Central memory CD4-positive, alpha-beta T cell (primary cell): ENCODE data around the gene E2F4.

ENCODE experiments used
- DNase-seq: peaks from one replicate; pipeline ENCODE4 v3.0.0; 2022
- total RNA-seq, 3 experiments: gene quantifications; one replicate each; lab custom pipeline; 2026; lab: John Stamatoyannopoulos, UW

Gene E2F4
- total RNA-seq: 67.9 to 235 (median 118) reads per million in 3 experiments

DNA sequence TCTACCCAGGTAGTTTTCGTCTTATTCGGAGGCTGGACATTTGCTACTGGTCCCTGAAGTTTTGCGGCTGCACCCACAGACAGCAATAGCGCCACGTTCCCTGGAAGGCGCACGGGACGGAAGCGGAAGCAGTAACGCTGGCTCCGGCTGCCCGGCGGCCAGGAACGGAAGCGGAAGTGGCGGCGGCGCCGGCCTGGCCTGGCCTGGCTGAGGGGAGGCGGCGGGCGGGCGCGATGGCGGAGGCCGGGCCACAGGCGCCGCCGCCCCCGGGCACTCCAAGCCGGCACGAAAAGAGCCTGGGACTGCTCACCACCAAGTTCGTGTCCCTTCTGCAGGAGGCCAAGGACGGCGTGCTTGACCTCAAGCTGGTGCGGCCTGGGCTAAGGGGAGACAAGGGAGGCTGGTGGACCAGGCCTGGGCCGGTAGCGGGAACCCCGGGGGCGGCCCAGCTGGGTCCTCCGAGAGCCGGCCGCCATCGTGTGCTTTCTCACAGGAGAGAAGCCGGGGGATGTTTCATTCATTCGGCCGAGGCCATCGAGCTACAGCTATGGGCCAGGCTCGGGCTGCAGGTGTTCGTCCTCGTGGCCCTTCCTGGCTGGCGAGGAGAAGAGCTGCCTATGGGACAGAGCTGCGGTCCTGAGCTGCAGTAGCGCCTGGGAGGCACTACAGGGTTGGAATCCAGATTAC lies at the start of gene E2F4:
Gene E2F4, plus strand, starts transcription at position 161 of the 687 bp plus-strand sequence. Its CDS starts 73 bp downstream, at position 234.
- DNase-seq: peak; percentile 82

- DNase-seq: no peak
Observed at GRCh38 chr16:67142342-67142741, 49.6 kb upstream of the E2F4 start.

DNA sequence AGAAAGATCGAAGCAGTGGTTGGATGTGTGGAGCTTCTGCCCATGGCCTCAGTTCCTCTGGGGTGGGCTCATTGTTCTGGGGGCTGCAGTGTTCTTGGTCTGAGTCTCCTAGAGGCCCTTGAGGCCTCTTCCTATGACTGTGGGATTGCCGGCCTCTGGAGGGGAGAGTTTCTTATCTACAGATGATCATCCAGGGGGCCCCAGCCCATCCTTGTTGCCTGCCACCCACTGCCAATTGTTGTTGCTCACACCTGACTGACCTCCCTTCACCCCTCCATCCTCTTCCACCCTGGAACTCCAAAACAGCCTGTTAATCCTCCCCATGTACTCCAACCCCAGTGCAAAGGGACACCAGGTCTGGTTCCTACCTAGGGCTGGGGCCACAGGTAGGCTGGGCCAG lies 47.0 kb upstream of the E2F4 start:
- no peak for DNase-seq

GRCh38 chr16:67145746-67146145 lies 46.2 kb upstream of the E2F4 start:
- DNase-seq: no peak

GRCh38 chr16:67146523-67147357 lies 45.2 kb upstream of the E2F4 start:
- no peak for DNase-seq

DNA sequence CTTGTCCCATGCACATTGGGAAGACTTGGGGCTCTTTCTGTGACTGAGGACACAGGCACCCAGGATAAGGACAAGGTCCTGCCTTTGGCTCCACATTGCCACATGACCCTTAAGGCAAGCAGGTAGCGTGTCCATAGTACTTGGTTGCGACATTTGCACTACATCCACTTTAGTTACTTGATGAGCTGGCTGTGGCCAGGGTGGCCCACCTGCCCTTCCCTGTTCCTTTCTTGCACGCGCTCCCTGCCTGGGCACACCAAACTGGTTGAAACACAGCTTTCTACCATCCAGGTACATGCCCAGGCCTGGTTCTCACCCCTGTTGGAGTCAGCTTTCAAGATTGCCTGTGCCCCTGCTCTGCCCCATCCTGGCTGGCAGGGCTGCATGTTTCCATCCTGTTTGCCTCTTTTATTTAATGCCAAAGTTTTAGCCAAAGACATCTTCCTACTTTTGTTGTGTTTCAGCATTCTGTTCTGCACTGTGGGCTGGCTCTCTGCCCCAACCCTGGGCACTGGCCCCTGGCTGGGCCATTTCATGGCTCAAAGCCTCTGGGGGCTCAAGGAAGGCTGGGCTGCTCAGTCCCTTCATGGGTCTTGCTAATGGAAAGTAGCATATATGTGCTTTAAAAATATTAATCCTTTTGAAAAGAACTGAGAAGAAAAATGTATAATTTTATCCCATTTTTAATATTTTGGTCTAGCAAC lies 44.4 kb upstream of the E2F4 start:
- no peak for DNase-seq

DNA sequence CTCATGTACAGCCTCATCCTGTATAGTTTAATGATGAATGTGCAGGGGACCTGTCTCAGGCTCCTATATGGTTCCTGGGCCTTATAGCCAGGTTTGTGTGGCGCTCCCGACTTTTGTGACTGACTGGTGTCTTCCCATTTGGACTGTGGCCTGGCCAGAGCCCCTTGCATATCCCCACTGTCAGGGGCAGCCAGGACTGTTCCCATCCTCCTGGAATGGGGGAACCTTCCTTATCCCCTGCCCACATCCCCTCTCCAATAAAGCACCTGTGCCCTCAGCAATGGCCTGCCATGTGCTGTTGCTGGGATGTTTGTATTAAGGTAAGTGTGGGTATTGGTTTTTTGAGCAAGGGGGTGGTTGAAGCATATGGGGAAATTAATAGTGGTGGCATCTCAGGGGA lies 43.7 kb upstream of the E2F4 start:
- DNase-seq: no peak

DNA sequence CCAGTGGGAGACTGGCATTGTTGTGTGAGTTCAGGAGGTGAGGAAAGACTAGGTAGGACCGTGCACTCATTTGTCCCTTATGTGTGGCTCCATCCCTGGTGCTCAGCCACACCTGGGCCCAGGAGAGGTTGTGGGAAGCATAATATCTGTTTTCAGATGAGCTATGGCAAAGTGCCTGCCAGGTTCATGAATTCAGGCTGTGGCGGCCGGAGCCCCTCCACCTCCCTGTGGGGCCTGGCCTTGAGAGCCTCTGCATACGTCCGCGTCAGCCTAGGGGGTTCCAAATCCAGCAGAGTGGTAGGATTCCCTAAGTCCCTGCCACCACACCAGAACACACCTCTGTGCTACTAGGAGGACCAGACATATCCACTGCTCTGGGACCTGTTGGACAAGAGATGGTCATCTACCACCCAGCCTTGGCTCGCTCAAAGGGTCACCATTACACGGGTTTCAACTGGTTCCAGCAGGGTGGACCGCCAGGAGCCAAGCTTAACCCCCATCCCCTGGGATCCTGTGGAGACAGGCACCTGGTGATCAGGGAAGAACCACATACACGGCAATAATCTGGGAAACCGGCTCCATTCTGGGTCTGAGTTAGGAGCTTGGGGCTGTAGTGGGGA lies 43.2 kb upstream of the E2F4 start:
- no peak for DNase-seq

DNA sequence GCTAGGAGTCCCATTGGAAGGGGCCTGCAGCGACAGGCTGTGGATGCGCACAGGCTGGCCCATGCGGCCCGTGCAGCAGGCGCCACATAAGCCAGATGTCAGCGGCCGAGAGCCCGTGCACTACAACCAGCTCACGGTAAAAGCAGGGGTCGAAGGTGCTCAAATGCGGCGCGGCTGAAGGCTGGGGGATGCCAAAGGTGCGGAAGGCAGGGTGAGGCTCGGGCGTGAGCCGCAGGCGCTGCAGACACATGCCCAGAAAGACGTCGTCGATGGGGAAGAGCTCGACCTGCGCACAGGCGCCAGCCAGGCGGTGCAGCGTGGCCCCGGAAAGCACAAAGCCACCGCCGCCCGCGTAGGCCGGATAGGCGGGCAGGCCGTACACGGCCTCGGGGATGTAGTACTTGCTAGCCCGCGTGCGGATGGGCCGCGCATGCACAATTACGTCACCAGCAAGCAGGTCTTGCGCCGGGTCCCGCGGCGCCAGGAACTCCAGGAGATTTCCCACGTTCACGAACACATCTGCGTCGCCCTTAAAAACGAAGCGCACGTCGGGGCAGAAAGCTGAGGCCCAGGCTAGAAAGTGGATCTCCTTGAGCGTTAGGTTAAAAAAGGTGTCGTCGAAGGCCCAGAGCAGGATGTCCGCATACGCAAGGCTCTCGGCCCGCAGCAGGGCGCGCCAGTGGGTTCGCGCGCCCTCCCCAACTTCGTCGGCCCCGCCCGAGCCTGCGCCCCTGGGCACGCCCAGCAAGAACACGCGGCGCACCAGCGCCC lies 42.5 kb upstream of the E2F4 start:
- DNase-seq: no peak

DNA sequence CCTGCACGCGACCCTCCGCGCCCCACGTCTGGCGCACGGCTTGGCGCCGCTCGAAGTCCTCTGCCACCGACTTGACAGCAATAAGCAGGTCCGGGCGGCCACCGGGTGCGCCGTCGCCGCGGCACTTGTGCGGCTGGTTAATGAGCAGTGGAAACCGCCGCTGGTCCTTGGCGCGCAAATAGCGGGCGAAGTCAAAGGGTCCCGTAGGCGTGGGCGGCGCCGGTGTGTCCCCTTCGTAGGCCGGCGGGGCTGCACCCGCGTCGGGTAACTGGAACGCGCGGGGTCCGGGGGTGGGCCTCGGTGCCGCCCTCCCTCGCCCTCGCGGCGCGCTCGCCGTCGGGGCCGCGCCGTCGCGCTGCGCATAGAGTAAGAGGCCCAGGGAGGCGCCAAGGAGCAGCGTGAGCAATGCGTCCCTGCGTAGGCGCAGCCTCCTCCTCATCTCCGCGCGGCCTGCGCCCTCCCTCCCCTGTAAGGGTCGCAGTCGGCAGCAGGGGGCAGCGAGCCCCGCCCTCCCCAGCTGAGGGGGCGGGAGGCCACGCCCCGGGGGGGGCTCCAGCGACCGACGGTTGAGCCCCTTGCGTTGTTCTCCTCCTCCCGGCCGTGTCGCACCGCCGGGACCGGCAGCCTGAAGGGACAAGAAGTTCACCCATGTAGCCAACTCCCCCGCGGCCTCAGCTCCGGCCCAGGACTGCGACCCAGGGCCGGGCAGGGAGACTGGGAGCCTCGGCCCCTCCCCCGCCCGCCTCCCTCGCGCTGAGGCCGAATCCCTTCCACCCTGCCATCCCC lies 41.7 kb upstream of the E2F4 start:
- peak; percentile 30 for DNase-seq

GRCh38 chr16:67150833-67151396 lies 41.0 kb upstream of the E2F4 start, which contains the start of gene B3GNT9:
Gene B3GNT9 (minus strand): TSS chr16:67150998. CDS start chr16:67150485, 513 bp downstream.
- DNase-seq: peak; percentile 34

DNA sequence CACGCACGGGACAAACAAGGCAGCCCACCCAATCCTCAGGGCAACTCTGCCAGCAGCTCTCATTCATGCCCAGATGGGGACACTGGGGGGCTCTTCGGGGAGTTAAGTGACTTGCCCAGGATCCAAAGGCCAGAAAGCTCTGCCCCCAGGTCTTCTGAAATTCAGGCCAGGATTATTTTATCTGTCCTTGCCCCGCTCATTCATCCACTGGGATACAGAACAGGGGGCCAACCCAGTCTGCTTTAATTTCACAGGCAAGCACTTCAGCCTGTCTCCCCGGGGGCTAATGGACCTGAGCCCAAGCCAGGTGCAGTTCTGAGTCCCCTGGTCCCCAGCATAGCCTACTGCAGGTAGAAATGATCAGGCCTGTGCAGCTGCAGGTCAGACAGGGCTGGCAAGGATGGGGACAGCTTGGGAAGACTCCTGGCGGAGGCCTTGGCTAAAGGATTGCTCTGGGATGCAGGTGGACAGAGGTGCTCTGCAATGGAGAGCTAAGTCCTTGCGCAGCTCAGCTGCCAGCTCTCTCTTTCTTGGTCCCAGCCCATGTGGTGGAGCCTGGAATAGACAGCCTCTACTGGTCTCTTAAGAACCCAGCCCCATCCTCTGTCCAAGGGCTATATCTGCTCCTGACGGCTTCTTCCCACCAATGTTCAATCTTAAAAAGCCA lies 40.4 kb upstream of the E2F4 start:
- no peak for DNase-seq

DNA sequence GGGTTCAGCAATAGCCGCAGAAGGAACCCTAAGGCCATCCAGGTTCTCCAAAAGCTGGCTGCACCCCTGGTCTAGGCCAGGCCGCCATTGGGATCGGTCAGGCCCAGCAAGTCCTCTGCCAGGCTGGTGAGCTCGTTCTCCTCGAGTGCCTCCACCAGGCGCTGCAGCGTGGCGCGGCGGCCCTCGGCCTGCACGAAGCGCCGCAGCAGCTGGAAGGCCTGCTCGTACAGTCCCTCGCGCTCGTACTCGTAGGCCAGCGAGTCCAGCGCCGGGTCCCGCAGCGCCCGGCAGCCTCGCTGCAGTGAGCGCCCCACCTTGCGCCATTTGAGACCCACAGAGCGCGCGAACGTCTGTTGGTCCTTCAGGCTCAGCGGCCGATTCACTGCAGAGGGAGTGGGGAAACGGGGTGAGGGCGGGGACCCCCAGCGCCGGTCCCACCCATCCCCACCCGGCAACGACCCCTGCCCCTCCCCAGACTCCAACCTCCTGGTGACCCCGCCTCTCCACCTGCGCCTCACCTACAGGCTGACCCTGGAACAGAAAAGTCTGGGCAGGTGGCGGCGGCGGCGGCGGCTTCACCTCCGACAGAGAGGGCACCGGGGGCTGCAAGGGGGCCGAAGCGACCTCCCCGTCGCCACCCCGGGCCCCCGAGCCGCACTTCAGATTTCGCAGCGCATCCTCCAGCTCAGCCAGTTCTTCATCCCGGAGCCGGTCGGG lies 37.2 kb upstream of the E2F4 start:
- DNase-seq: no peak

DNA sequence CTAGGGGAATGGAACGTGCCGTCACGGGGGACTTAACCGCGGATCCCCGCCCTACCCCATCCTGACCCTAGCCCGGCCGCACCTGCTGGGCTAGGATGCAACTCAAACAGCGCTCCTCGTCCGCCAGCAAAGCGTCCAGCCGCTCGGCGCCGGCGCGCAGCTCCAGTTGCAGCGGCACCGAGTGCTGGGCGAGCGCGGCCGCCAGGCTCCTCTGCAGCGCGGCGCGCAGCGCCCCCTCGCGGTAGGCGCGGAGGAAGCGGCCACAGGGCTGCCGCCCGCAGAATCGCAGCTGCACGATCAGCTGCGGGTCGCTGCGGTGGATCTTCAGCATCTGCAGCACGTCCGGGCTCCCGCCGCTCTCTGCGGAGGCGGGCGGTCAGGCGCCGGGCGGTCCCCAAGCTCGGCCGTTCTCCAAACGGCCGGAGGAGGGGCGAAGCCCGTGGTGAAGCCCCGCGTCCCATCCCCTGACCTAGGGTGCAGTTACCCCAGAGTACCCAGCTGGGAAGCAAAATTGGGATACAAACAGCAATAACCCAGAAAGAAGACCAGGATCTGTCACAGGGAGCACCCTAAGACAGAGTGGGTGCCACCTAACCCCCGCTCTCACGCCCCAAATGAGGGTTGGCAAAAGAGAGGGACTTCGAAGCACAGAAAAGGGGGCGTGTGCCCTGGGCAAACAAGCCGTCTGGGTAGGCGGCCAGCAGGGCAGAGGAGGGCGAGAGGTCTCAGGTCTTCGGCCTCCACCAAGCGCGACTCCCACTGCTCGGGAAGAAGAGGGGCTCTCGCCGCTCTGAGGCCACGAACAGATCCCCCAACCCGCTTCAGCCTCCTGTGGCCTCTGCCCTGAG lies 36.4 kb upstream of the E2F4 start:
- DNase-seq: peak; percentile 76

DNA sequence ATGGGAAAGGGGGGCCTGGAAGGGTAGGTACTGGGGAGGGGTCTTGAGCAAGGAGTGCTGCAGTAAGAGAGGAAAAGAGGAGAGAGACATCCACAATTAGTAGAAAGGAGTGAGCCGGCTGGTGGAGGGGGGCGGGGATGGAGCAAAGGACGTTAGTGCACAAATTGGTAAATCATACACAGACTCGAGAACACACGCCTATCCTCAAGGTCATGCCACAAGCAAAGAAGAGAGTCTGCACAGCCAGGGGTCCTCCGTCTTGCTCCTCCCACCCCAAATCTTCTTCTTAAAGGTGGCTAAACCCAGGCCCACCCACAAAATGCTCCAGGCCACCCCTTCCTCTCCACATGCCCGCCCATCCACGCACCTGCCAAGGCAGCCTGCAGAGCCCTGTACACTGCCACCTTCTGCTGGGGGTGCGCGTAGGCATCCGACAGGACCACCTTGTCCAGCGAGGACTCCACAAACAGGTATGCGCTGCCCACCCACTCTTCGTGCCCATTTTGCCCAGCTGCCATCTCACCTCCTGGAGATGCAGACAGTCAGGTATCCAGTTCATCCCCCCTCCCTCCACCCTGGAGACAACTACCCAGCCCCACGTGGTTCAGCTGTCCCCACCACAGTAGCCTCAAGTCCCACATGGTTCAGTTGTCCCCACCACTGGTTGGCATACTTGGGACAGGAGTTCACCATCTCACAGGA lies 35.7 kb upstream of the E2F4 start:
- DNase-seq: no peak

GRCh38 chr16:67157106-67157748 lies 34.7 kb upstream of the E2F4 start:
- DNase-seq: no peak

DNA sequence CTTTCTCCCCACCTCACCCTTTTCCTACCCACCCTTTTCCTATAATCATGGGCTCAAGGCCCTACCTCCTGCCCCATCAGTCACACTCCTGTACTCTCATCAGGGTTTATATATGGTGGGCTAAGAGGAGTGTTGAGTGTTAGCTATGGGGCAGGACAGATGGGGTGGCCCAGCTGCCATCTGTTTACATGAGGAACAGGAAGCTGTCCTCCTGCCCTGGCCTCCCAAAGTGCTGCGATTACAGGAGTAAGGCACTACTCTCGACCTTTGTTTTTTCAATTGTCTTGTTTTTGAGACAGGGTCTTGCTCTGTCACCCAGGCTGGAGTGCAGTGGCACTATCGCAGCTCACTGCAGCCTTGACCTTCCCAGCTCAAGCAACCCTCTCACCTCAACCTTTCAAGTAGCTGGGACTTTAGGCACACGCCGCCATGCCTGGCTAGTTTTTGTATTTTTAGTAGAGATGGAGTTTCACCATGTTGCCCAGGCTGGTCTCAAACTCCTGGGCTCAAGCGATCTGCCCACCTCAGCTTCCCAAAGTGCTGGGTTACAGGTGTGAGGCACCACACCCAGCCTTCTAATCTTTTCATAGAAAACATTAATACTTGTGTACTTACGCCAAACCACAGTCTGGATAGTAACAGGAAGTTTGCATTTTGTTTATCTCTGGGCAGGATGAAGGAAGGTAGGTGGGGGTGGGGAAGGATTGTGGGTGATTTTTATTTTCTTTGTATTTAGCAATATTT lies 33.9 kb upstream of the E2F4 start:
- DNase-seq: peak; percentile 65
